ENCODE results near the gene HECTD2.

Gene HECTD2

GRCh38 chr10:91564026-91564425 is 153.9 kb downstream of the HECTD2 start:
- H3K4me3 ChIP-seq (ENCODE audit: low read depth, low read length), result no peak overlapping the region
